Myocyte (in vitro differentiated cells): ENCODE data around the gene XIRP1. TPM values are rescaled to one million over a fixed set of nuclear protein-coding genes. Genes with fewer than 3 reads are reported as not detected.

Experiments used
- DNase-seq: peaks from one replicate; pipeline ENCODE4 v3.0.0-alpha.2; 2012; ENCODE audit warnings: low read depth
- microRNA-seq: library from miRNA; unstranded; fragments of <30 nt; microRNA quantifications from one replicate; pipeline ENCODE4, GENCODE V29; 2016
- total RNA-seq: library from RNA; depleted of rRNA; stranded (reverse); fragments of >200 nt; gene quantifications from 2 replicates; pipeline ENCODE4 v1.2.3, GENCODE V29; 2014

Gene XIRP1
- total RNA-seq, 1 donor from 2014 or later: 142 TPM

GRCh38 chr3:39144095-39144747 lies 48.2 kb downstream of the XIRP1 start:
- DNase-seq: no peak

GRCh38 chr3:39143051-39143885 lies 49.1 kb downstream of the XIRP1 start:
- DNase-seq: peak; percentile 48

GRCh38 chr3:39142067-39142466 lies 50.3 kb downstream of the XIRP1 start:
- peak; percentile 85 for DNase-seq

- no peak for DNase-seq
Observed at GRCh38 chr3:39141171-39141995, 51.0 kb downstream of the XIRP1 start.

GRCh38 chr3:39140341-39140971 lies 51.9 kb downstream of the XIRP1 start:
- no peak for DNase-seq

GRCh38 chr3:39139442-39139841 lies 53.0 kb downstream of the XIRP1 start:
- DNase-seq: no peak

- DNase-seq: peak; percentile 73
Observed at GRCh38 chr3:39138804-39139415, 53.5 kb downstream of the XIRP1 start.

- DNase-seq: no peak
Observed at GRCh38 chr3:39137991-39138803, 54.2 kb downstream of the XIRP1 start.

GRCh38 chr3:39137435-39137936 lies 54.9 kb downstream of the XIRP1 start:
- DNase-seq: no peak

- DNase-seq: no peak
Observed at GRCh38 chr3:39136533-39137434, 55.6 kb downstream of the XIRP1 start.

- DNase-seq: no peak
Observed at GRCh38 chr3:39135170-39135805, 57.1 kb downstream of the XIRP1 start.

- no peak for DNase-seq
Observed at GRCh38 chr3:39134305-39134704, 58.1 kb downstream of the XIRP1 start.

- no peak for DNase-seq
Observed at GRCh38 chr3:39133822-39134221, 58.6 kb downstream of the XIRP1 start.

Small RNA genes lying within 50 kb of the gene (microRNA-seq; reads per million reads assigned to microRNA genes)
- gene MIR6822: 0.65 reads per million

Other genes with a start within 250 kb of the XIRP1 start
- not detected in 2 replicates for gene SCN11A, start 140.7 kb downstream of the XIRP1 start, total RNA-seq
- gene WDR48, start 140.6 kb downstream of the XIRP1 start, total RNA-seq: 16.6 and 20.3 TPM in 2 replicates
- 50.7 and 56.9 TPM in 2 replicates for gene GORASP1, start 85.0 kb downstream of the XIRP1 start, total RNA-seq
- 1.7 and 2.7 TPM in 2 replicates for gene TTC21A, start 84.9 kb downstream of the XIRP1 start, total RNA-seq
- 10.6 and 13.7 TPM in 2 replicates for gene CSRNP1, start 39.0 kb downstream of the XIRP1 start, total RNA-seq
- gene CX3CR1, start 87.4 kb upstream of the XIRP1 start, total RNA-seq: not detected in 2 replicates
- gene CCR8, start 137.1 kb upstream of the XIRP1 start, total RNA-seq: not detected in 2 replicates
- 25.5 and 28.5 TPM in 2 replicates for gene SLC25A38, start 190.8 kb upstream of the XIRP1 start, total RNA-seq
- 953 and 1,060 TPM in 2 replicates for gene RPSA, start 214.1 kb upstream of the XIRP1 start, total RNA-seq